Loucy (cell line): ENCODE results near the gene STMP1.

Experiments used
- H2AFZ ChIP-seq: fragments of 200-600 bp; sonication (generic); 2 replicates; pipeline ENCODE4 v1.6.0; 2016; ENCODE audit warnings: antibody characterized with exemption, mild to moderate bottlenecking, low read length, moderate library complexity
- H3F3A ChIP-seq: fragments of 200-600 bp; 2 replicates; pipeline ENCODE4 v1.6.0; 2016; ENCODE audit warnings: antibody characterized with exemption, low read depth, mild to moderate bottlenecking
- H3K27me3 ChIP-seq: fragments of 200-600 bp; sonication (generic); 2 replicates; pipeline ENCODE4 v1.6.1; 2014; ENCODE audit warnings: low read length, mild to moderate bottlenecking; ENCODE audit not compliant: insufficient read depth, poor library complexity, severe bottlenecking
- H3K36me3 ChIP-seq: fragments of 200-600 bp; sonication (generic); 2 replicates; pipeline ENCODE4 v1.6.1; 2016; ENCODE audit warnings: low read length; ENCODE audit not compliant: insufficient read depth
- H3K4me1 ChIP-seq: fragments of 200-600 bp; sonication (generic); 2 replicates; pipeline ENCODE4 v1.5.1; 2014; ENCODE audit warnings: low read length, mild to moderate bottlenecking; ENCODE audit not compliant: insufficient read depth, poor library complexity, severe bottlenecking
- H3K4me2 ChIP-seq: fragments of 200-600 bp; sonication (generic); 2 replicates; pipeline ENCODE4 v1.6.0; 2014; ENCODE audit warnings: antibody characterized with exemption, low read length, low read depth, mild to moderate bottlenecking; ENCODE audit not compliant: poor library complexity, severe bottlenecking
- H3K4me3 ChIP-seq: fragments of 200-600 bp; sonication (generic); 2 replicates; pipeline ENCODE4 v1.5.1; 2014; ENCODE audit warnings: low read length, mild to moderate bottlenecking, mixed read lengths; ENCODE audit not compliant: poor library complexity, severe bottlenecking
- H3K79me2 ChIP-seq: fragments of 200-600 bp; sonication (generic); 2 replicates; pipeline ENCODE4 v1.6.1; 2014; ENCODE audit warnings: low read length; ENCODE audit not compliant: insufficient read depth
- H3K9ac ChIP-seq: fragments of 200-600 bp; sonication (generic); 2 replicates; pipeline ENCODE4 v1.6.0; 2014; ENCODE audit warnings: mild to moderate bottlenecking, low read depth, low read length, moderate library complexity; ENCODE audit not compliant: poor library complexity, severe bottlenecking
- H3K9me2 ChIP-seq: fragments of 200-600 bp; sonication (generic); replicated peaks from 2 replicates; pipeline ENCODE4 v1.6.1; 2016; ENCODE audit warnings: low read depth, low read length, mixed read lengths
- H3K9me3 ChIP-seq: fragments of 200-600 bp; sonication (generic); 2 replicates; pipeline ENCODE4 v1.6.1; 2014; ENCODE audit warnings: mild to moderate bottlenecking, antibody characterized with exemption, low read length, low read depth; ENCODE audit not compliant: insufficient read depth
- H4K20me1 ChIP-seq: fragments of 200-600 bp; sonication (generic); 2 replicates; pipeline ENCODE4 v1.6.0; 2014; ENCODE audit warnings: antibody characterized with exemption, low read length, mild to moderate bottlenecking; ENCODE audit not compliant: insufficient read depth, poor library complexity, severe bottlenecking
- EZH2phosphoT487 ChIP-seq: fragments of 200-600 bp; IDR thresholded peaks from 2 replicates; pipeline ENCODE4 v1.6.1; 2018; ENCODE audit warnings: antibody characterized with exemption, mild to moderate bottlenecking, moderate library complexity, borderline replicate concordance
- TF ChIP-seq, protein P1 (sequence below): fragments of 200-600 bp; sonication (generic); conservative IDR thresholded peaks from 2 replicates; pipeline ENCODE4 v1.5.1; 2014; ENCODE audit warnings: mild to moderate bottlenecking, antibody characterized with exemption, low read length

STMP1 gene

DNA sequence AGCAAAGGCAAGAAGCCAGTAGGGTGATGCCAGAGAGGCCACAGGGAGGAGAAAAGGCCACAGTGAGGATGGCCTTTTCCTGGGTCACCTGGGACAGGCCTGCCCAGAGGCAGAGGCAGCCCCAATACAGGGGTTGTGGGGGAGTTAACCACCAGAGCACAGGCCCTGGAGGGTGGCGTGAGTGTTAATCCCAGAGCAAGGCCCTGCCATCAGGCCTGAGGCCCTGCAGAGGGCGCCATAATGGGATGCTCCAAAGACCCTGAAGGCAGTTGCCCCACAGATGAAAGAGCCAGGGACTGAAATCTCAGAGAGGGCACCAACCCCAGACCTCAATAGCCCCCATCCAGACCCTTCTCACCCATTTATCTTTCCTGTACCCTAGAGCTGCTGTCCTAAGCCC, 41.8 kb downstream of the STMP1 start:
- no peaks in the 10 kb centered on the region for H3K36me3 ChIP-seq
- no peaks in the 10 kb centered on the region for H3K9me3 ChIP-seq
- TF ChIP-seq, protein P1, sequence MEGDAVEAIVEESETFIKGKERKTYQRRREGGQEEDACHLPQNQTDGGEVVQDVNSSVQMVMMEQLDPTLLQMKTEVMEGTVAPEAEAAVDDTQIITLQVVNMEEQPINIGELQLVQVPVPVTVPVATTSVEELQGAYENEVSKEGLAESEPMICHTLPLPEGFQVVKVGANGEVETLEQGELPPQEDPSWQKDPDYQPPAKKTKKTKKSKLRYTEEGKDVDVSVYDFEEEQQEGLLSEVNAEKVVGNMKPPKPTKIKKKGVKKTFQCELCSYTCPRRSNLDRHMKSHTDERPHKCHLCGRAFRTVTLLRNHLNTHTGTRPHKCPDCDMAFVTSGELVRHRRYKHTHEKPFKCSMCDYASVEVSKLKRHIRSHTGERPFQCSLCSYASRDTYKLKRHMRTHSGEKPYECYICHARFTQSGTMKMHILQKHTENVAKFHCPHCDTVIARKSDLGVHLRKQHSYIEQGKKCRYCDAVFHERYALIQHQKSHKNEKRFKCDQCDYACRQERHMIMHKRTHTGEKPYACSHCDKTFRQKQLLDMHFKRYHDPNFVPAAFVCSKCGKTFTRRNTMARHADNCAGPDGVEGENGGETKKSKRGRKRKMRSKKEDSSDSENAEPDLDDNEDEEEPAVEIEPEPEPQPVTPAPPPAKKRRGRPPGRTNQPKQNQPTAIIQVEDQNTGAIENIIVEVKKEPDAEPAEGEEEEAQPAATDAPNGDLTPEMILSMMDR, result peak; percentile 65
- TF ChIP-seq EZH2phosphoT487, result no peak
- H3K9ac ChIP-seq, result no peak overlapping the region
- H3K27me3 ChIP-seq, result no peaks in the 10 kb centered on the region
- H3K9me2 ChIP-seq, result no peaks in the 10 kb centered on the region
- no peaks in the 10 kb centered on the region for H3K79me2 ChIP-seq
- no peaks in the 10 kb centered on the region for H3F3A ChIP-seq
- no peak overlapping the region for H3K4me3 ChIP-seq
- H3K4me2 ChIP-seq, result no peak overlapping the region
- H4K20me1 ChIP-seq, result no peaks in the 10 kb centered on the region
- no peaks in the 10 kb centered on the region for H3K4me1 ChIP-seq
- no peak overlapping the region for H2AFZ ChIP-seq

DNA sequence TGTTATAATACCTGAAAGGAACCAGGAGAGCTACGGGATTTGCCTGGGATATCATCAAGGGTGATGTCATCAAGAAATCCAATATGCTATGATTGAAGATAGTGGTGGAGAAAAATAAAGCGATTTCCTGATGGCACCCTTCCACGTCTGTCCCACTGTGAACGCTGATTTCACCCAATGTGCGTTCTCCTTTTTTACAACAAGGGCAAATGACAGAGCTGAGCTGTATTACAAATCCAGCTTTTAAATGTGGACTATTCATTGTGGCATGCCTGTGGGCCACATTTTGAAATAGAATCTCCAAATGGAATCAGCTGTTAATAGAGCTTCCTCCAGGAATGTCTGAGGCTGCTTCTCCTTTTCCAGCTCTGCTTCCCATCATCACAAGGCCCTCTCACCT, 42.4 kb downstream of the STMP1 start:
- Histone ChIP-seq H3K4me1 (no peaks in the 10 kb centered on the region), H4K20me1 (no peaks in the 10 kb centered on the region), H3K9me2 (no peaks in the 10 kb centered on the region), H3F3A (no peaks in the 10 kb centered on the region), H3K9me3 (no peaks in the 10 kb centered on the region), H3K36me3 (no peaks in the 10 kb centered on the region), H2AFZ (no peak overlapping the region), H3K27me3 (no peaks in the 10 kb centered on the region), H3K79me2 (no peaks in the 10 kb centered on the region), H3K4me2 (no peak overlapping the region), H3K4me3 (no peak overlapping the region), H3K9ac (no peak overlapping the region)
- TF ChIP-seq, protein P1, result no peak
- no peak for TF ChIP-seq EZH2phosphoT487

DNA sequence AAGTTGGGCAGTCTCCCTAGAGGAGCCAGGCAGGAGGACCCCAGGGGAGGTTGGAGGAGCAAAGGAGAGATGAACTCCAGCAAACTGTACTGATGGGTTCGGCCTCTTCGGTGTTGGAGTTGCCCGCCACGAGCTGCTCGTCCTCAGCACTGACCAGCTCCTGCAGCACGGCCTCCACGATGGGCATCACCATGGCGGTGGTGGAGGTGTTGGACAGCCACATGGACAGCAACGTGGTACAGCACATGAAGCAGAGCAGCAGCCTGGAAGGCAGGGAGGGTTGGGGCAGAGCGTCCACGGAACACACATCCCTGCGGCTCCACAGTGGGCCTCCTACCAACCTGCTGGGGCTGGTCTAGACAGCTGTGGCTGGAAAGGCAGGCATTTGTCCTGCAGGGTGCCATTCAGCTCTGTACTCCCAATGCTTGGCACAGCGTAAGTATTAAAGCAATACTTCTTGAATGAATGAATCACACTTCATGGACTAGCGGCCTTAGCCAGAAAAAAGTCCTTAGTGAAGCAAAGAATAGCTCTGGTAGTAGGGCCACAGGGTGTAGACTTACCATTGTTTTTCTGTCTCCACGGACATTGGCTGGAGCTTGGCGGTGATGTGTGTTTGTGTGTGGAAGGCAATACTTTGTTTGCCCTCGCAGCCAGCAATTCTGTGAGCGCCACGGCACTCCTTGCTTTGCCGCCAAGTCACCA, 43.9 kb downstream of the STMP1 start:
- TF ChIP-seq EZH2phosphoT487, result no peak
- TF ChIP-seq, protein P1, result no peak
- H3K27me3 ChIP-seq, result no peaks in the 10 kb centered on the region
- H3K4me1 ChIP-seq, result no peaks in the 10 kb centered on the region
- no peaks in the 10 kb centered on the region for H3K9me2 ChIP-seq
- H3K9me3 ChIP-seq, result no peaks in the 10 kb centered on the region
- no peaks in the 10 kb centered on the region for H3K79me2 ChIP-seq
- H3K36me3 ChIP-seq, result no peaks in the 10 kb centered on the region
- no peak overlapping the region for H3K9ac ChIP-seq
- no peaks in the 10 kb centered on the region for H3F3A ChIP-seq
- no peak overlapping the region for H3K4me3 ChIP-seq
- no peaks in the 10 kb centered on the region for H4K20me1 ChIP-seq
- no peak overlapping the region for H3K4me2 ChIP-seq
- H2AFZ ChIP-seq, result no peak overlapping the region
